ENCODE data around the gene PRDX2.

The PRDX2 gene

GRCh38 chr19:12785431-12786031 is 16.1 kb downstream of the PRDX2 start:
- H3K4me2 ChIP-seq (ENCODE audit: low read depth, low read length, poor library complexity, severe bottlenecking): peak overlapping the region; percentile 14
- H3K9ac ChIP-seq (ENCODE audit: low read depth, low read length, poor library complexity, severe bottlenecking): peak overlapping the region; percentile 51
- no peaks in the 10 kb centered on the region for H3K27me3 ChIP-seq (ENCODE audit: insufficient read depth, low read length, poor library complexity, severe bottlenecking)
- H3K4me3 ChIP-seq (ENCODE audit: low read length, poor library complexity, severe bottlenecking): no peak overlapping the region
- no peaks in the 10 kb centered on the region for H4K20me1 ChIP-seq (ENCODE audit: insufficient read depth, low read length, poor library complexity, severe bottlenecking)
- no peaks in the 10 kb centered on the region; the same call in 1 of the 2 replicates for H3F3A ChIP-seq (ENCODE audit: low read depth)
- no peaks in the 10 kb centered on the region for H3K9me2 ChIP-seq (replicated peaks; ENCODE audit: low read depth, low read length)
- no peaks in the 10 kb centered on the region for H3K9me3 ChIP-seq (ENCODE audit: insufficient read depth, low read depth, low read length)
- H3K79me2 ChIP-seq (ENCODE audit: insufficient read depth, low read length): no peaks in the 10 kb centered on the region
- H3K36me3 ChIP-seq (ENCODE audit: insufficient read depth, low read length): no peaks in the 10 kb centered on the region
- no peak overlapping the region for H2AFZ ChIP-seq (ENCODE audit: low read length)
- TF ChIP-seq CTCF (conservative IDR thresholded peaks at IDR 0.05; ENCODE audit: low read length) (no peak), EZH2phosphoT487 (IDR thresholded peaks at IDR 0.05; ENCODE audit: borderline replicate concordance) (no peak)
- H3K4me1 ChIP-seq (ENCODE audit: insufficient read depth, low read length, poor library complexity, severe bottlenecking): peaks cover 24% of the 10 kb centered on the region

GRCh38 chr19:12784871-12785430 is 16.6 kb downstream of the PRDX2 start:
- no peaks in the 10 kb centered on the region for H3K27me3 ChIP-seq (ENCODE audit: insufficient read depth, low read length, poor library complexity, severe bottlenecking)
- H3K9me2 ChIP-seq (replicated peaks; ENCODE audit: low read depth, low read length): no peaks in the 10 kb centered on the region
- no peak overlapping the region for H3K4me3 ChIP-seq (ENCODE audit: low read length, poor library complexity, severe bottlenecking)
- TF ChIP-seq CTCF (conservative IDR thresholded peaks at IDR 0.05; ENCODE audit: low read length) (no peak), EZH2phosphoT487 (IDR thresholded peaks at IDR 0.05; ENCODE audit: borderline replicate concordance) (no peak)
- no peaks in the 10 kb centered on the region for H4K20me1 ChIP-seq (ENCODE audit: insufficient read depth, low read length, poor library complexity, severe bottlenecking)
- H3K4me2 ChIP-seq (ENCODE audit: low read depth, low read length, poor library complexity, severe bottlenecking): no peak overlapping the region
- no peaks in the 10 kb centered on the region for H3K9me3 ChIP-seq (ENCODE audit: insufficient read depth, low read depth, low read length)
- peaks cover 23% of the 10 kb centered on the region for H3K4me1 ChIP-seq (ENCODE audit: insufficient read depth, low read length, poor library complexity, severe bottlenecking)
- no peak overlapping the region for H3K9ac ChIP-seq (ENCODE audit: low read depth, low read length, poor library complexity, severe bottlenecking)
- no peak overlapping the region for H2AFZ ChIP-seq (ENCODE audit: low read length)
- no peaks in the 10 kb centered on the region; the same call in 1 of the 2 replicates for H3F3A ChIP-seq (ENCODE audit: low read depth)
- no peaks in the 10 kb centered on the region for H3K79me2 ChIP-seq (ENCODE audit: insufficient read depth, low read length)
- no peaks in the 10 kb centered on the region for H3K36me3 ChIP-seq (ENCODE audit: insufficient read depth, low read length)

- Histone ChIP-seq H3K9me3 (ENCODE audit: insufficient read depth, low read depth, low read length) (no peaks in the 10 kb centered on the region), H3K9ac (ENCODE audit: low read depth, low read length, poor library complexity, severe bottlenecking) (no peak overlapping the region), H4K20me1 (ENCODE audit: insufficient read depth, low read length, poor library complexity, severe bottlenecking) (no peaks in the 10 kb centered on the region), H3F3A (ENCODE audit: low read depth) (no peaks in the 10 kb centered on the region; the same call in 1 of the 2 replicates), H3K79me2 (ENCODE audit: insufficient read depth, low read length) (no peaks in the 10 kb centered on the region), H2AFZ (ENCODE audit: low read length) (no peak overlapping the region), H3K9me2 (replicated peaks; ENCODE audit: low read depth, low read length) (no peaks in the 10 kb centered on the region), H3K4me2 (ENCODE audit: low read depth, low read length, poor library complexity, severe bottlenecking) (no peak overlapping the region), H3K27me3 (ENCODE audit: insufficient read depth, low read length, poor library complexity, severe bottlenecking) (no peaks in the 10 kb centered on the region), H3K4me3 (ENCODE audit: low read length, poor library complexity, severe bottlenecking) (no peak overlapping the region), H3K36me3 (ENCODE audit: insufficient read depth, low read length) (no peaks in the 10 kb centered on the region), H3K4me1 (ENCODE audit: insufficient read depth, low read length, poor library complexity, severe bottlenecking) (peaks cover 25% of the 10 kb centered on the region)
- TF ChIP-seq CTCF (conservative IDR thresholded peaks at IDR 0.05; ENCODE audit: low read length): no peak
- no peak for TF ChIP-seq EZH2phosphoT487 (IDR thresholded peaks at IDR 0.05; ENCODE audit: borderline replicate concordance)
Measured at GRCh38 chr19:12784394-12784870, 17.2 kb downstream of the PRDX2 start.
